H1 (cell line): ENCODE results near the gene LSR. TPM values are rescaled to one million over a fixed set of nuclear protein-coding genes. Genes with fewer than 3 reads are reported as not detected.

Experiments
- BRCA1 ChIP-seq: IDR thresholded peaks from 2 replicates; pipeline ENCODE4 v1.6.1; 2012; ENCODE audit warnings: low read depth, low read length, improper control_type of control experiment
- CBX5 ChIP-seq: fragments of 300-800, 300-1000 bp; sonication (generic); IDR thresholded peaks from 2 replicates; pipeline ENCODE4 v1.7.1; 2016; ENCODE audit warnings: antibody characterized with exemption, low read length, low read depth
- CHD2 ChIP-seq: IDR thresholded peaks from 2 replicates; pipeline ENCODE4 v1.6.1; 2012; ENCODE audit warnings: low read length, improper control_type of control experiment
- KDM5A ChIP-seq: fragments of 200-600 bp; IDR thresholded peaks from 2 replicates; pipeline ENCODE4 v1.7.1; 2012; ENCODE audit warnings: mild to moderate bottlenecking, low read length, inconsistent platforms, mixed read lengths
- NANOG ChIP-seq: IDR thresholded peaks from 2 replicates; pipeline ENCODE4 v1.6.1; 2011; ENCODE audit warnings: low read length, low read depth, mild to moderate bottlenecking, inconsistent platforms; ENCODE audit not compliant: insufficient read depth, poor library complexity, severe bottlenecking
- PHF8 ChIP-seq: fragments of 200-600 bp; sonication (generic); conservative IDR thresholded peaks from 2 replicates; pipeline ENCODE4 v1.7.1; 2012; ENCODE audit warnings: low read depth, mild to moderate bottlenecking, inconsistent platforms, low read length, moderate library complexity
- TCF12 ChIP-seq: IDR thresholded peaks from 2 replicates; pipeline ENCODE4 v1.6.1; 2011; ENCODE audit warnings: low read depth, mild to moderate bottlenecking, low read length
- polyA plus RNA-seq, 7 experiments: library from polyadenylated mRNA; depleted of rRNA in 3 of 7; stranded (reverse) in 5 of 7; unstranded in 2 of 7; fragments of >200 nt in 5 of 7; fragments of 200-250 nt in 2 of 7; gene quantifications; 1 replicate in 5 of 7; 2 replicates in 1 of 7; 4 replicates in 1 of 7; pipeline versions ENCODE4 v1.2.1 to v1.2.3, GENCODE V29; 2011 to 2013; ENCODE audit warnings: missing spikeins in 2 of 7, mixed read lengths in 2 of 7
- total RNA-seq: library from RNA; stranded (reverse); fragmentation: NEBNext Ultra II Directional; extraction: Animal tissue kit (Norgen Biotek cat#: 25700); gene quantifications from 2 replicates; pipeline ENCODE4 v1.2.1, GENCODE V29; 2021

The LSR gene
- total and polyA plus RNA-seq, 2 of the 8 experiments (the other 6 are each of a cell fraction or from before 2014, with no cell fraction given), result 159 to 186 TPM

DNA sequence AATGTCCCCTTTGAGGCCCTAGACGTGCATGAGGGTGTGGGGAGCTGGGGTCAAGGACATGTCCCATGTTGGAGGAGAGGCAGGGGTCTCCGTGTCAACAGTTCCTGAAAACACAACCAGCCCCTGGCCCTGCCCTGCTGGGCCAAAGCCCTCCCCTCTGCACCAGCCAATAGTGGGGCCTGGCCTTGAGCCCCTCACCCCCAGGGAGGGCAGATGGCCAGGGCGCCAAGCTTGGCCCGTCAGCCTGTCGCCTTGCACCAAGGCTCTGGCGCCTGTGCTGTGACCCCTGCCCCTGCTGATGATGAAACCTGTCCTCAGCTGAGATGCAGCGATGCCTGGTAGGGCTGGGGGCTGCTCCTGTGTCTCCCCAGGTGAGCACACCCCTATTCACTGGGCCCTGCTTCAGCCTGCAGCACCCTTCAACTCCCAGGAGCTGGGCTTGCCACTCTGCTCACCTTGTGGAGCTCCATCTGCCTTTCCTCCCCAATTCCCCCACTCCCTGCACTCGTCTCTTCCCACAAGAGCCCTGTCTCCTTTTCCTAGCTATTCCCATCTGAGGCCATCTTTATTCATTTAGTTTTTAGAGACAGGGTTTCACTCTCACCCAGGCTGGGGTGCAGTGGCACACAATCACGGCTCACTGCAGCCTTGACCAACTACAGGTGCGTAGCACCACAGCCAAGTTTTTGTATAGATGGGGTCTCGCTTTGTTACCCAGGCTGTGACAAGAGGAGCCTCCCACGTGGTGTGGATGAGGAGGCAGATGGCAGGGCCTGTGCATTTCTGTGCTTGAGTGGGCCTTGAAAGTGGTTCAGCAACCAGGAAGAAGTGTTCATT, 31.4 kb downstream of the LSR start (continued):
- TF ChIP-seq BRCA1, result no peak
- no peak for TF ChIP-seq TCF12
- TF ChIP-seq NANOG, result no peak
- no peak for TF ChIP-seq KDM5A
- TF ChIP-seq PHF8, result no peak
- TF ChIP-seq CHD2, result no peak
- no peak for TF ChIP-seq CBX5
